Measurements from ENCODE around the gene CHCT1. TPM values are rescaled to one million over a fixed set of nuclear protein-coding genes. Genes with fewer than 3 reads are reported as not detected.
"Not testable (repeated sequence)": the region's sequence is repeated elsewhere in the genome, so short reads cannot be mapped to it uniquely, and the experiment has no call there.

CHCT1 gene
- polyA plus RNA-seq, 3 donors, result 0.07 to 0.24 TPM; not detected in 1

DNA sequence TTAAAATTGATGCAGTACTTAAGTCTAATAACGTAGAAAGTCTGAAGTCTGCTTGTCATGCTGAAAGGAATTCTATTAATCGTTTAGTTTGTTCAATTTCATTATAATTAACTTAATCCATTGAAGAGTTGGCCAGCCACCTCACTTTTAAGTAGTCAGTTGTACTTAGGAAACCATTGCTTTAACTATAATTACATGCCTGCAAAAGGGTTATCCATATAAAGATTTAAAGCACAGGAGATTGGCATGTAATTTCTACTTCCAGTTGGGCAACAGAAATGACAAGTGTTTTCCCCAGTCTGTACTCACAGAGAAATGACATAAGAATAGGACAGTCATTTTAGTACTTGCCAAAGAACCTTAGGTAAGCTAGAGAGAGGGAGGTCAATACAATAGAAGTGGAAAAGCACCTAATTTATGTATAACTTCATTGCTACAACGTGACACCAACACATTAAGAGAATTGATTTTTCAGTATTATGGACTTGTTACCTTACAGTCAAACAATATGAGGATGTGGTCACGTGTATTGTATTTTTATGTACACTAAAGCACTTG is 26.7 kb upstream of the CHCT1 start:
- H3K27ac ChIP-seq (ENCODE audit: low read depth, low read length), result no peak overlapping the region
- WGBS, 3 donors, result 66 to 78% (median 73%) methylated on average over 4 of the region's 4 CpGs

DNA sequence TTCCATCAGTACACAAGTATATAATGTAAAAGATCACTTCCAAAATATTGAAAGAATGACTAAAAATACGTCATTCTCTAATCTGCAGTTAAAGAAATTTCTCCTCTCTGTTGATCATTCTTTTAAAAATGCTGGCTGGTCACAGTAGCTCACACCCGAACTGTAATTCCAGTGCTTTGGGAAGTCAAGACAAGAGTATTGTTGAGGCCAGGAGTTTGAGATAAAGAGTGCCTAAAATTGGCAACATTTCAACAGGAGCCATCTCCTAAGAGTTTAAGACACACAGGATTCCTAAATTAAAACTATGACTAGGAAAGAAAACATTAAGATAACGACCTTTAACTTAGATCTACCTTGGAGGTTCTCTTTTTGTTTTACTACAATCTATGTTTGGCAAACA is 25.9 kb upstream of the CHCT1 start:
- H3K27ac ChIP-seq (ENCODE audit: low read depth, low read length), result no peak overlapping the region
- 68 to 84% (median 80%) methylated on average over 3 of the region's 3 CpGs for WGBS, 3 donors

DNA sequence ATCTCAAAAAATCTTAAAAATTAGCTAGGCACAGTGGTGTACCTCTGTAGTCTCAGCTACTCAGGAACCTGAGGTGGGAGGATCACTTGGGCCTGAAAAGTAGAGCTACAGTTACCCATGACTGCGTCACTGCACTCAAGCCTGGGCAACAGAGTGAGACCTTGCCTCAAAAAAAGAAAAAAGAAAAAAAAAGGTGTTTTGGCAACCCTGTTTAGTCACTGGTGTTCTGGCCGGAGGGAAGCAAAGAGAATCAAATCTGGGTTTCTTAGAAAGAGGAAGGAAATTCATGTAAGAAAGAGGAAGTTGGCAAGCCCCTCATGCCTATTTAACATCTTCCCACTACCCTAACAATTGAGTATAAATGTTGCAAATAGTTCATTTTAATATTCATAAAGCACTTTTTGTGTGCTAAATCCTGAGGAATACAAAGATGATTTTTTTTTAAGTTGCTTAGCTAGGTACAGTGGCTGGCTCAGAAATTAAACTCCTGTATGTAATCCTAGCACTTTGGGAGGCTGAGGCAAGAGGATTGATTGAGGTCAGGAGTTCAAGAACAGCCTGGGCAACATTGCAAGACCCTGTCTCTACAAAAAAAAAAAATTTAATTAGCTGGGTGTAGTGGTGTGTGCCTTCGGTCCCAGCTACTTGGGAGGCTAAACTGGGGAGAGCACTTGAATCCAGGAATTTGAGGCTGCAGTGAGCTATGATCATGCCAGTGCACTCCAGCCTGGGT is 23.9 kb upstream of the CHCT1 start:
- H3K27ac ChIP-seq (ENCODE audit: low read depth, low read length), result no peak overlapping the region
- WGBS, 3 donors, result 53 to 82% (median 55%) methylated on average over 3 of the region's 3 CpGs

DNA sequence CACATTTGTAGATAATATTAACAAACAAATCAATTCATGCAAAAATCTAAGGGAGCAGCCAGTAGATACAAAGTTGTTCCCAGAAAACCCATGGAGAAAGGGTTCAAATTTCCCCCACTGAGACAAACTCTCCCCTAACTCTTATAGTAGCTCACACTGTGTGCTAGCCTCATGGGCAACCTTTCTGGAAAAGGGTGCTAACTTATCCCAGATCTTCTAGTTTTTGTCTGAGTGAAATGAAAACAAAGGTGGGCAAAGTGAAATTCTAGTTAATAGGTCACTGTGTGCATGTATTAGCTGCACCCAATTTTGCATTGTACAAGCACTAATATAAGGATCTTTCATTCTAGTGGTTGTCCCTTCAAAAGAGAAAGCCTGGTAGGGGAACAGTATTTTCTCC is 20.5 kb upstream of the CHCT1 start:
- no peak overlapping the region for H3K27ac ChIP-seq (ENCODE audit: low read depth, low read length)

DNA sequence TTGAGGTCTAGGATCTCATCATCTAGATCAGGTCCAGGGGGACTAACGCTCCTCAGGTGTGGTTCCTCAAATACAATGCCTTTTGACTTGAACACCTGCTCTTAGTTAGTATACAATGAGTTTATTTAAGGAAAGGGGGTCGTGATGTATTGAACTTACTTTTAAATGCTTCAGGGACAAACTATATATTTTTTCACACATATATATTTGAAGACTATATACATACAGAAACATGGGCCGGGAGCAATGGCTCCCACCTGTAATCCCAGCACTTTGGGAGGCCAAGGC is 18.8 kb upstream of the CHCT1 start:
- 84 to 91% (median 87%) methylated on average over 3 of the region's 3 CpGs for WGBS, 3 donors

DNA sequence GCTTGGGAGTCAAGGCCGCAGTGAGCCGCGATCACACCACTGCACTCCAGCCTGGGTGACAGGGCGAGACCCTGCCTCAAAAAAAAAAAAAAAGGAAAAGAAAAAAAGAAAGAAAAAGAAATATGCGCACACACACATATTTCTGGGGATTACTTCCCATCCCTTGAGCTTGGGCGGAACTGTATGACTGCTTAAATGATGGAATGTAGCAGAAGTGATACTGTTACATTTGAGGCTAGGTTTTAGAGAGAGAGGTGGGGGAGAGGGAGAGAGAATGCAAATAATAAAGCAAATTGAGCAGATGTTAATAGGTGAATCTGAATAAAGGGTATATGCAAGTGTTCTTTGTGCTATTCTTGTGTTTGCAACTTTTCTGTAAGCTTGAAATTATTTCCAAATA is 18.3 kb upstream of the CHCT1 start:
- 81 to 86% (median 84%) methylated on average over 6 of the region's 6 CpGs for WGBS, 3 donors
- no peak overlapping the region for H3K27ac ChIP-seq (ENCODE audit: low read depth, low read length)

More for the DNA sequence above, 18.8 kb upstream of the CHCT1 start:
- no peak overlapping the region for H3K27ac ChIP-seq (ENCODE audit: low read depth, low read length)

DNA sequence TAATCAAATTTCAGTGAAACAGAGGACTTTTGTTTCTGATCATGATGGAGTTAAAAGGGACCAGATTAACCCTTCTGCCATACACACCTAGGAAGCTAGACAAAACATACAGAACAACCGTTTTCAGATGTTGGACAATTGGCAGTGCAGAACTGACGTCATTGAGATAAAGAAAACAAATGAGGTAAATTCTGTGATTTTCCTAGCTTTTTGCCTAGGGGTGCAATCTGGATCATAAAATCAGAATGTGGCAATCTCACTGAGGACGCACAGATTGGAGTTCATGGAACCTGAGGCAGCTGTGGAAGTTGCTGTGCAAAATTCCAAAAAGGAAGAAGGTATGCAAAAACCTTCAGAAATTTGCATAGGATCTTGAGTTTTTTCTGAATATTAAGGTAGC is 15.4 kb upstream of the CHCT1 start:
- WGBS, 3 donors, result 70 to 90% (median 85%) methylated on average over 3 of the region's 3 CpGs
- no peak overlapping the region for H3K27ac ChIP-seq (ENCODE audit: low read depth, low read length)

DNA sequence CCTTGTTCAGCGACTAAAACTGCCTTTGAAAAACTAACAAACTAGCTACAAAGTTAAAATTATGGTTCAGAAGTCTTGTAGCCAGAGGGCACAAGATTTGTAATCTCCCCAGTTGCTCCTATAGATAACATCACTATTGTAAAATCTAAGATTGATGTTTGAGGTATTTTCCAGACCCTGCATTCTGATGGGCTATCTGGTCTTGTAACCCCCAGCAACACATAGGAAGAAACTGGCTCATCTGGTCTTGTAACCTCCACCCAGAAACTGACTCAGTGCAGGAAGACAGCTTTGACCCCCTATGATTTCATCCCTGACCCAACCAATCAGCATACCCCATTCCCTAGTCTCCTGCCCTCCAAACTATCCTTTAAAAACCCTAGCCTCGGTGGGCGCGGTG is 12.3 kb upstream of the CHCT1 start:
- WGBS, 3 donors, result 94 to 98% (median 97%) methylated on average over 4 of the region's 4 CpGs
- H3K27ac ChIP-seq (ENCODE audit: low read depth, low read length), result no peak overlapping the region

DNA sequence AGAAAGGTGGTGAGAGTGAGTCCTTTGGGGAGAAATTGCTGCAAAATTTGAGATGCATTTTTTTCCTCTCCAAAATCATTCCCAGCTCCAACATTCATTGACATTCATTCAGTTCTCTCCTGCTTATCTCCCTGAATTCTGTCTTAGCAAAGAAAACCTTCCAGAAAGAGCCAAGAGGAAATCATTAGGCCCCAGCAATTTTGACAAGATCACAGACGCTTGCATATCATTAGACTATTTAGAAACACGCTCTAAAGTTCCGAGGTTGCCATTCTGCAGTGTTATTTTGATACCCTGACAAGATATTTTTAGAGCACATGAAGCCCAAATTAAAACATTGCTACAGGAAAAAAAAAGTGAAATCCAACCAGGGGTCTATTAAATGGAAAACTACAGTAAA is 9.6 kb upstream of the CHCT1 start:
- no peak overlapping the region for H3K27ac ChIP-seq (ENCODE audit: low read depth, low read length)

DNA sequence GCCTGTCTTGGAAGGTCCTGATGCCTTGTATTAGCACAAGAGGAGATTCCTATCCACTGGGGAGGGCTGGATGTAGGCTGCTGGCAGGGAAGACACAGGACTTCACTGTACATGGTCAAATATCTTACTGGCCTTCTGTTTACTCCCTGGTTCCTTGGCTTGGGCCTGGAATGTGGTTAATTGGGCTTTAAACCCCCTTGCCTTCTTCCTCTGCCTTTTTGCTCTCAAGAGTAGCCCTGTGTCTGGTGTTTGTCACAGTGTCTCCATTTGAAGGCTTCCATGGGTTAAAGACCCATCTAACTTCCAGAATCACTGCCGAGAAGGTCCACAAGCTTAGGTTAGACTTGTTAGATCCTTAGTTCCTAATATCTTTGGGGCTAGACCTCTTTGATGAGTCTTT is 7.1 kb upstream of the CHCT1 start:
- 90 to 92% (median 90%) methylated on average over 1 of the region's 1 CpG for WGBS, 3 donors
- H3K27ac ChIP-seq (ENCODE audit: low read depth, low read length), result no peak overlapping the region

More for the DNA sequence above, 9.6 kb upstream of the CHCT1 start:
- 73 to 88% (median 87%) methylated on average over 3 of the region's 3 CpGs for WGBS, 3 donors

DNA sequence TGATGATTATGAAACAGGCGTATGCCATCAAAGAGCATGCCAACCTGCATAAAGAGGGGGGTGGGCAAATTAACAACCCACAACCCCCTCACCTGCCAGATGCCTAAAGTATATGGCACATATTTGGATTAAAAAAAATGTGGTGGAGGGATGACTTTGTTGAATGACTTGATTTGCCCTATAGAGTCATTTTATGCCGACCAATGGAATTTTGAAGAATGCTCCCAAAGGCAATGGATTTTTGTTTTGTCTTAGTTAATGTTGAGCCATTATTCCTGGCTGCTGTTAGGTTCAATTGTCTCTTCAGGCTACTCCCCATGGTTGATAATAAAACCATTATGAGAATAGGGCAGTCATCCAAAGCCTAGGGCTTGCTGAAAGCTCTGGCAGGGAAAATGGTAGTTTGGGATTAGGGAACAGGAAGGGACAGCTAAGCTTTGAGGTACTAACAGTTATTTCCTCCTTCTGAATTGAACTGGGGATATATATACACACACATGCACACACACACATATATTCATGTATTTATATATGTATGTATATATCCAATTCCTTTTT is 5.8 kb upstream of the CHCT1 start:
- WGBS, 3 donors, result 70 to 77% (median 75%) methylated on average over 2 of the region's 2 CpGs

DNA sequence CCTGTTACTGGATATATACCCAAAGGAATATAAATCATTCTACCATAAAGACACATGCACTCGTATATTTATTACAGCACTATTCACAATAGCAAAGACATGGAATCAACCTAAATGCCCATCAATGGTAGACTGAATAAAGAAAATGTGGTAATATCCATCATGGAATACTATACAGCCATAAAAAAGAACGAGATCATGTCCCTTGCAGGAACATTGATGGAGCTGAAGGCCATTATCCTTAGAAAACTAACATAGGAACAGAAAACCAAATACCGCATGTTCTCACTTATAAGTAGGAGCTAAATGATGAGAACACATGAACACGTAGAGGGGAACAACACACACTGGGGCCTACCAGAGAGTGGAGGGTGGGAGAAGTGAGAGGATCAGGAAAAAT is 3.3 kb upstream of the CHCT1 start:
- H3K27ac ChIP-seq (ENCODE audit: low read depth, low read length), result not testable (repeated sequence)
- 83 to 95% (median 91%) methylated on average over 4 of the region's 4 CpGs for WGBS, 3 donors

More for the DNA sequence above, 5.8 kb upstream of the CHCT1 start:
- no peak overlapping the region for H3K27ac ChIP-seq (ENCODE audit: low read depth, low read length)

DNA sequence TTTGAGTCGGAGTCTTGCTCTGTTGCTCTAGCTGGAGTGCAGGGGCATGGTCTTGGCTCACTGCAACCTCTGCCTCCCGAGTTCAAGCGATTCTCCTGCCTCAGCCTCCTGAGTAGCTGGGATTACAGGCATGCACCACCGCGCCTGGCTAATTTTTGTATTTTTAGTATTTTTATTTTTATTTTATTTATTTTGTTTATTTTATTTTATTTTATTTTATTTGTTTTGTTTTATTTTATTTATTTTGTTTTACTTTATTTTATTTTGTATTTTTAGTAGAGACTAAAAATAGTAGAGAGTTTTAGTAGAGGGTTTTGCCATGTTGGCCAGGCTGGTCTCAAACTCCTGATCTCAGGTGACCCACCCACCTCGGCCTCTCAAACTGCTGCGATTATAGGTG is 2.4 kb upstream of the CHCT1 start:
- H3K27ac ChIP-seq (ENCODE audit: low read depth, low read length), result not testable (repeated sequence)
- WGBS, 3 donors, result 92 to 98% (median 97%) methylated on average over 7 of the region's 7 CpGs

DNA sequence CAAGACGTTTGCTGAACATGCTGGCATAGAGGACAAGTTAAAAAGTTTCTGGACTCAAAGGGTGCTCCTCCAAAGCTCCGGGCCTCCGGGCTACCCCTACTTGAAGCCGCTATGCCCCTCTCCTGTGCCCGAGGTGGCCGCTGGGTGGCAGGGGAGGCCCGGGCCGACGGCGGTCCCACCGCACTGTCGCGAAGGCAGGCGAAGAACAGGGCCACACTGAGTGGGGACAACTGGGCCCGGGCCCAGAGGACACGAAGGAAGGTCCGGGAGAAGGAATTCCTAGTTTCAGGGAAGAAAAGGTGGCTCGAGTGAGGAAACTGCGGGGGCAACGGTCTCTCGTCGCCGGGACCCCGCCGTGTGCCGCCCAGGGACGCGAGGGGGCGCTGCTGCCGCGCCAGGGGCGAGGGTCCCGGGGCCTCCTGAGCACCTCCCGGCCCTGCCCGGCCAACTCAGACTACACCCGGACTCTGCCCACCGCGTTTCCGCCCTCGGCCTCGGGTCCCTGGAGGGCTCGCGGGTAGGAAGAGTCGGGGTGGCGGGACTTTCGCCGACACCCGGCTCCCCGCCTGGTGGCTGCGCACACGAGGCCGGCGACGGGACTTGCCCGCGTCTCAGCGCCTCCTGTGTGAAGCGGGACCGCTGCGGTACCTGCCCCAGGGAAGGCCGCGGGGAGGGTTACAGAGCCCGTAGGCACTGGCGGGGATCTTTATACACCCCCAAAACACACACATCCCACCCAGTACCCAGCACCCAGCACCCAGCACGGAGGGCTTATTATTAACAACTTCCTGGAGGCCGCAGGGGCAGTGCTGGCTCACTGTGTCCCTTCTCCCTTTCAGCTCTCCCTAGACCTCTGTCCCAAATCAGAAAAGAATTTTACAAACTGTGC is 772 bp upstream of the CHCT1 start:
- 2 to 4% (median 2%) methylated on average over 45 to 66 of the region's 66 CpGs for WGBS, 3 donors
- H3K27ac ChIP-seq (ENCODE audit: low read depth, low read length), result peak overlapping the region; percentile 52

DNA sequence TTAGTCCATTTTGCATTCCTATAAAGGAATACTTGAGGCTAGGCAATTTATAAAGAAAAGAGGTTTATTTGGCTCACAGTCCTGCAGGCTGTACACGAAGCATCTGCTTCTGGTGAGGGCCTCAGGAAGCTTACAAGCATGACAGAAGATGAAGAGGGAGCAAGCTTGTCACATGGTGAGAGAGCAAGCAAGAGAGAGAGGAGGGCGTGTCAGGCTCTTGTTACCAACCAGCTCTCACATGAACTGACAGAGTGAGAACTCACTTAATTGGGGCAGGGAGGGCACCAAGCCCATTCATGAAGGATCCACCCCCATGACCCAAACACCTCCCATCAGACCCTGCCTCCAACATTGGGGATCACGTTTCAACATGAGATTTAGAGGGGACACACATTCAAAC is 1.6 kb downstream of the CHCT1 start:
- WGBS, 3 donors, result 77 to 85% (median 82%) methylated on average over 3 of the region's 3 CpGs
- no peak overlapping the region for H3K27ac ChIP-seq (ENCODE audit: low read depth, low read length)

DNA sequence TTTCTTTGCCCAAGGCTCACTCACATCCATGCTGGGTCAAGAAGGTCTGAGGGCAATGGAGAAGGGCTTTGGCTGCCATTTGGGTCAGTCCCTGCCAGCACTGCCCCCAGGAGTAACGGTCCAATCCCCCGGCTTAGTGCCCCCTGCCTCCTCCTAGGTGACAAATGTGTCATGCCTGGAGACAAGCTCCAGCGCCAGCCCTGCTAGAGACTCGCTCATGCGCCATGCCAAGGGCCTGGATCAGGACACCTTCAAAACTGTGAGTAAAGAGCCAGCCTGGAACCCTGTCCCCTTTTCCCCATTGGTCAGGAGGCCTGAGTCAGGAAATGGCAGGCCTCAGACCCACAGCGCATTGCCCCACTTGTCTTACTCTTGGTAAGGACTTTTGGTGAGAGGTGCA is 3.3 kb downstream of the CHCT1 start:
- 91 to 96% (median 94%) methylated on average over 6 of the region's 6 CpGs for WGBS, 3 donors
- H3K27ac ChIP-seq (ENCODE audit: low read depth, low read length), result no peak overlapping the region

DNA sequence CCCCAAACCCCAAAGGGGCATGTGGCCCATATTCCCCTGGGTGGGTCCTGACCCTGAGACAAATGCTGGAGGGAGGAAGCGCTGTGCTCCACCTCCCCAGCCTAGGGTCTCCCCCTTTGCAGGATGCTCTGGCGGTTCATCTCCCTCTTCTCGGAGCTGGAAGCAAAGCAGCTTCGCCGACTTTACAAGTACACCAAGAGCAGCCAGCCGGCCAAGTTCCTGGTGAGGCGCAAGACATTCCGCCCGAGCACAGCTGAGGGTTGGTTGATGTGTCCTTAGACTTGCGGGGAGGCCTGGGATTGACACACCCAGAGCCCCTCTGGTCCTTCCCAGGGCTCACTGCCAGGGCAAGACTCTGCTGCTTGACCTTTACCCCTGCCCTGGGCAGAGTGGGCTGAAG is 4.3 kb downstream of the CHCT1 start:
- 83 to 89% (median 89%) methylated on average over 10 of the region's 10 CpGs for WGBS, 3 donors
- H3K27ac ChIP-seq (ENCODE audit: low read depth, low read length), result no peak overlapping the region

DNA sequence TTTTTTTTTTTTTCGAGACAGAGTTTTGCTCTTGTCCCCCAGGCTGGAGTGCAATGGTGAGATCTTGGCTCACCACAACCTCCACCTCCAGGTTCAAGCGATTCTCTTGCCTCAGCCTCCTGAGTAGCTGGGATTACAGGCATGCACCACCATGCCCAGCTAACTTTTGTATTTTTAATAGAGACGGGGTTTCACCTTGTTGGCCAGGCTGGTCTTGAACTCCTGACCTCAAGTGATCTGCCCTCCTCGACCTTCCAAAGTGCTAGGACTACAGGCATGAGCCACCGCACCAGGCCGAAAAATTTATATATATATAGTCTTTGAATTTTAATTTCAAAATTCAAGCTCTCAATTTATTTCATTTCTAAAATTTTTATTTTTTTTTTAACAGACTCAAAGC is 6.2 kb downstream of the CHCT1 start:
- 72 to 92% (median 87%) methylated on average over 6 of the region's 6 CpGs for WGBS, 3 donors

DNA sequence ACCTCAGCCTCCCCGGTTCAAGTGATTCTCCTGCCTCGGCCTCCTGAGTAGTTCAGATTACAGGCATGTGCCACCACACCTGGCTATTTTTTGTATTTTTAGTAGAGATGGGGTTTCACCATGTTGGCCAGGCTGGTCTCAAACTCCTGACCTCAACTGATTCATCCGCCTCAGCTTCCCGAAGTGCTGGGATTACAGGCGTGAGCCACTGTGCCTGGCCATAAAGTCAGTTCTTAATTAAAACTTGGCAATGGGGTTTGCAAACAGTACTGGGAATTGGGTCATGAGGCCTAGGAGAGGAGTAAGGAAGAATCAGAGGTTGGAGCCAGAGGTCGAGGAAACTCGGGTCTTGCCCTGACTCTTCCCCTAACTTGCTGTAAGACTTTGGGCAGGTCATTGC is 8.3 kb downstream of the CHCT1 start:
- 73 to 84% (median 83%) methylated on average over 7 of the region's 7 CpGs for WGBS, 3 donors
- not testable (repeated sequence) for H3K27ac ChIP-seq (ENCODE audit: low read depth, low read length)

More for the DNA sequence above, 6.2 kb downstream of the CHCT1 start:
- H3K27ac ChIP-seq (ENCODE audit: low read depth, low read length), result not testable (repeated sequence)
